Chondrocyte (in vitro differentiated cells): Measurements from ENCODE around the gene CD52. TPM values are rescaled to one million over a fixed set of nuclear protein-coding genes. Genes with fewer than 3 reads are reported as not detected.

Source experiments
- DNase-seq: peaks from one replicate; pipeline ENCODE4 v3.0.0; 2021; ENCODE audit warnings: mixed read lengths, low spot score
- H3K27ac Mint-ChIP-seq: one replicate; pipeline ENCODE4 v1.8.0; 2021; ENCODE audit warnings: mild to moderate bottlenecking, moderate library complexity, mixed read lengths; ENCODE audit not compliant: unreplicated experiment
- H3K27me3 Mint-ChIP-seq: 2 replicates; pipeline ENCODE4 v1.8.0; 2021; ENCODE audit warnings: low read depth, mixed read lengths
- H3K36me3 Mint-ChIP-seq: 2 replicates; pipeline ENCODE4 v1.8.0; 2021; ENCODE audit warnings: low read depth, mixed read lengths
- H3K4me1 Mint-ChIP-seq: 2 replicates; pipeline ENCODE4 v1.8.0; 2021; ENCODE audit warnings: low read depth, mild to moderate bottlenecking, mixed read lengths
- H3K4me3 Mint-ChIP-seq: one replicate; pipeline ENCODE4 v1.8.0; 2021; ENCODE audit warnings: mild to moderate bottlenecking, moderate library complexity, mixed read lengths; ENCODE audit not compliant: unreplicated experiment
- H3K9me3 Mint-ChIP-seq: 2 replicates; pipeline ENCODE4 v1.8.0; 2021; ENCODE audit warnings: low read depth, mixed read lengths
- total RNA-seq: library from RNA; stranded (reverse); gene quantifications from 3 replicates; pipeline ENCODE4 v1.2.1, GENCODE V29; 2021
- TF ChIP-seq, protein P1 (sequence below): fragments of 200-600 bp; sonication (generic); IDR thresholded peaks from 2 replicates; pipeline ENCODE4 v1.5.0; 2021; ENCODE audit warnings: antibody characterized with exemption, mild to moderate bottlenecking, moderate library complexity

The CD52 gene
- total RNA-seq, 1 donor from 2014 or later = not detected

- Mint-ChIP-seq H3K27me3 (no peaks in the 10 kb centered on the region), H3K4me3 (no peak overlapping the region), H3K36me3 (no peaks in the 10 kb centered on the region), H3K27ac (no peak overlapping the region), H3K9me3 (no peaks in the 10 kb centered on the region), H3K4me1 (no peaks in the 10 kb centered on the region)
- TF ChIP-seq, protein P1, sequence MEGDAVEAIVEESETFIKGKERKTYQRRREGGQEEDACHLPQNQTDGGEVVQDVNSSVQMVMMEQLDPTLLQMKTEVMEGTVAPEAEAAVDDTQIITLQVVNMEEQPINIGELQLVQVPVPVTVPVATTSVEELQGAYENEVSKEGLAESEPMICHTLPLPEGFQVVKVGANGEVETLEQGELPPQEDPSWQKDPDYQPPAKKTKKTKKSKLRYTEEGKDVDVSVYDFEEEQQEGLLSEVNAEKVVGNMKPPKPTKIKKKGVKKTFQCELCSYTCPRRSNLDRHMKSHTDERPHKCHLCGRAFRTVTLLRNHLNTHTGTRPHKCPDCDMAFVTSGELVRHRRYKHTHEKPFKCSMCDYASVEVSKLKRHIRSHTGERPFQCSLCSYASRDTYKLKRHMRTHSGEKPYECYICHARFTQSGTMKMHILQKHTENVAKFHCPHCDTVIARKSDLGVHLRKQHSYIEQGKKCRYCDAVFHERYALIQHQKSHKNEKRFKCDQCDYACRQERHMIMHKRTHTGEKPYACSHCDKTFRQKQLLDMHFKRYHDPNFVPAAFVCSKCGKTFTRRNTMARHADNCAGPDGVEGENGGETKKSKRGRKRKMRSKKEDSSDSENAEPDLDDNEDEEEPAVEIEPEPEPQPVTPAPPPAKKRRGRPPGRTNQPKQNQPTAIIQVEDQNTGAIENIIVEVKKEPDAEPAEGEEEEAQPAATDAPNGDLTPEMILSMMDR = no peak
- DNase-seq = no peak
Observed at GRCh38 chr1:26349877-26350244, 32.1 kb downstream of the CD52 start.

GRCh38 chr1:26350343-26350700 is 32.6 kb downstream of the CD52 start:
- Mint-ChIP-seq H3K27ac (no peak overlapping the region), H3K36me3 (no peaks in the 10 kb centered on the region), H3K27me3 (no peaks in the 10 kb centered on the region)

DNA sequence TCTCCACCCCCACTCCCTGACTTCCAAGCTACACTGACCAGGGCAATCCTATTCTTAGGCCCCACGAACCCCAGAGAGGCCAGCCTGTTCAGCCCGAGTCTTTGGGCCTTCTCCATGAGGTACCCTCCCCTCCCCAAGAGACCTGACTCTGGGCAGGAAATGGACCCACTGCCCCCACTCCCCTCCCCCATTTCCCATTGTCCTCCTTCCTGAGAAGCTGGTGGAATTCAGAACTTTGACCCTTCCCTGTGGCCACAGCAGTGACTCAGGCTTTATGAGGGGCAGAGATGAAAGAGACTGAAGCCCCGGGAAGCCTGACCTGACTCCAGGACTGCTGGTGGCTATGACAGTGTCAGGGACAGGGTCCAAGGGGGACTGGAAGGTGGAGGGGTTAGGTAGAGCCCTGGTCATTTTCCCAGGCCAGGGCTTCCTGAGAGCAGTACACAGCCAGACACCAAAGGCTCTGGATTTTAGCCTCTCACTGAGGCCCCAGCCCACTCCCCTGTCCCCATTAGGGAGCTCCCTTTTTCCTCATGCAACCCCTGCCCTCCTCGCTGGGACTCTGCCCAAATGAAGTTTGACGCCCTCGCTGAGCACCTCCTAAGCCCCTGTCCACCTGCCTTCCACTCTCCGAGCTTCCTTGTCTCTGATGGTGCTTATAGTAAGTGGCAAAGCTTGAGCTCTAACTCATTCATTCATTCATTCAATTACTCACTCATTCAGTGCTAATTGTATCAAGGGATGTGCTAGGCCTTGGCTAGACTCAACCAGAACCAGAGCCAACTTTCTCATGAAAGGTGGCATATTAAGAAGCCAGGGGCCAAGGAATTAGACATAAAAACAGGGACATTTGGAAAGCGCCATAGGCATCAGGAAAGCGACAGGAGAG is 33.2 kb downstream of the CD52 start:
- H3K36me3 Mint-ChIP-seq = no peaks in the 10 kb centered on the region
- no peak overlapping the region for H3K27ac Mint-ChIP-seq
- H3K4me1 Mint-ChIP-seq = no peaks in the 10 kb centered on the region
- TF ChIP-seq, protein P1 = no peak
- DNase-seq = no peak
- H3K4me3 Mint-ChIP-seq = no peak overlapping the region
- no peaks in the 10 kb centered on the region for H3K9me3 Mint-ChIP-seq
- peaks cover 4% of the 10 kb centered on the region for H3K27me3 Mint-ChIP-seq

More at GRCh38 chr1:26350343-26350700, 32.6 kb downstream of the CD52 start:
- no peaks in the 10 kb centered on the region for H3K4me1 Mint-ChIP-seq
- TF ChIP-seq, protein P1 = no peak
- no peak overlapping the region for H3K4me3 Mint-ChIP-seq
- DNase-seq = no peak
- no peaks in the 10 kb centered on the region for H3K9me3 Mint-ChIP-seq

DNA sequence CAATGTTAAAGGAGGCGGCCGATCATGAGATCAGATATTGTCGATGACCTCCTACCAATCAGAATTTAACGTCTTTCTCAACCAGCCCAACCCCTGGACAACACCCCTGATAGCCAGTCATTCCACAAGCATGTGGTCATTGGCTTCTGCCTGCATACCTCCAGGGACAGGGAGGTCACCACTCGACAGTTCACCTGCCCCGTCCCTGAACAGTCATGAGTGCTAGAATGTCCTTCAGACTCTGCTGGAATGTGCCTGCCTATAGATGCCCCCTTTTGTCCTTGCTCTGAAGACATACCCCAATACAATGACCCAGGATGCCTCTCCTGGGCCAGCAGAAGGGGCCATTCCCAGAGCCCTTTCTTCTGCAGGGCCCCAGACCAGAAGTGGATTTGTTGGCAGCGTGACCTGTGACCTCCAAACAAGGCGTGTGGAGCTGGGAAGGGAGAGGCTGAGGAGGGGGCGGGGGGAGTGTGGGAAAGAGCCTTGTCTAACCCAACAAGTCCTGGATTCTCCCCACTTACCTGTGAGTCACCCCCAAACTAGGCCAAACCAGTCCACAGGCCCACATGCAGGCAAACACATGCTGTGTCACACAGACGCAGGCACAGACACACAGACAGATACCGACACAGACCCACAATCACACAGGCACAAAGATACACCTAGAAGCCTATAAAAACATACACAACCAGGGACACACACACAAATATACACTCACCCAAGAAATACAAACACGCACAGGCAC is 34.0 kb downstream of the CD52 start:
- no peak for DNase-seq
- no peaks in the 10 kb centered on the region for H3K36me3 Mint-ChIP-seq
- TF ChIP-seq, protein P1 = no peak
- H3K27me3 Mint-ChIP-seq = peaks cover 4% of the 10 kb centered on the region
- H3K27ac Mint-ChIP-seq = no peak overlapping the region
- H3K4me3 Mint-ChIP-seq = no peak overlapping the region
- no peaks in the 10 kb centered on the region for H3K4me1 Mint-ChIP-seq
- no peaks in the 10 kb centered on the region for H3K9me3 Mint-ChIP-seq

DNA sequence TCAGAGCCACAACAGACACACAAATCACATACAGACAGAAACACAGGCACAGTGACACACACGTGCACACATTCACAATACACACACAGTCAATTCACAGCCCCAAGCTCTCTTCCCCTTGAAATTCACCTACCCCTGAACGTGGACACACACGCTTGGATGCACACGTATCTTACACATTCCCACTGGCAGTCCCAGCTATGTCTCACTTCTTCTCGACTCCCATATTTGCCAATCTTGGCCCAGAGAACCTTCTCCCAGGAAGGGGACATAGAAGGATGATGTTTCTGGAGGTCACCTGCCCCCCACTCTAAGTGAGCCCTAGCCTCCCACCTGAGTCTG is 34.6 kb downstream of the CD52 start:
- Mint-ChIP-seq H3K36me3 (no peaks in the 10 kb centered on the region), H3K27ac (no peak overlapping the region), H3K9me3 (no peaks in the 10 kb centered on the region), H3K4me1 (no peaks in the 10 kb centered on the region), H3K27me3 (peaks cover 6% of the 10 kb centered on the region), H3K4me3 (no peak overlapping the region)
- DNase-seq = no peak
- TF ChIP-seq, protein P1 = no peak
